ENCODE measurements around the gene SAMD4B.
"Not testable (repeated sequence)": the region's sequence is repeated elsewhere in the genome, so short reads cannot be mapped to it uniquely, and the experiment has no call there.

Gene SAMD4B

GRCh38 chr19:39310558-39311311 lies 31.5 kb upstream of the SAMD4B start:
- DNase-seq (ENCODE audit: low read depth, low spot score): peak; percentile 70

DNA sequence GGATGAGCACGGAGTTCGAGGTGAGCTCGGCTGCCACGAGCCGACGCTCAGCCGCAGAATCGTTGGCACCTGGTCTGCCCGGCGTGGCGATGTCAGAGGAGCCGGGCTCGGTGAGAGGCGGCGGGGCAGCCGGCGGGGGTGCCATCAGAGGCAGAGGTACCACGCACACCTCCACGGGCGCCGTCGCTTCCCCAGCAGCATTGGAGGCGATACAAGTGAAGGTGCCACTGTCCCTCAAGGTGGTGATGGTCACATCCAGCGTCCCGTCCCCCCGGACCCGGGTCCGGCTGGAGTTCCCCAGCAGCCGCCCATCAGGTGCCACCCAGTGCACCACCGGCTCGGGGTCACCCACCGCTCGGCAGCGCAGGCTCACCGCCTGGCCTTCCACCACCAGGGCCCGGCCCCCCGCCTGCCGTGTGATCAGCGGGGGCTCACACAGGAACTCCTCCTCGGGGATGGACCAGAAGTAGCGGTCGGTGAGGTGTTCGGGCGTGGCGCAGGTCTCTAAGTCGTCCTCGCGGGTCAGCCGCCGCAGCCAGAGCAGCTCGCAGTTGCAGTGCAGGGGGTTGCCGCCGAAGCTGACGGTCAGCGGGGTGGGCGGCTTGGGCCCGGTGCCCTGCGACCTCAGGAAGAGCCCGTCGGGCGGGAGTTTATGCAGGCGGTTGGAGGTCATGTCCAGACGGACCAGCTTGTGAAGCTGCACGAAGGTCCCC lies 28.0 kb upstream of the SAMD4B start:
- DNase-seq (ENCODE audit: low read depth, low spot score): no peak

- DNase-seq (ENCODE audit: low read depth, low spot score): no peak
Measured at GRCh38 chr19:39315933-39316332, 26.3 kb upstream of the SAMD4B start.

GRCh38 chr19:39316627-39317321 lies 25.4 kb upstream of the SAMD4B start:
- DNase-seq (ENCODE audit: low read depth, low spot score): no peak

DNA sequence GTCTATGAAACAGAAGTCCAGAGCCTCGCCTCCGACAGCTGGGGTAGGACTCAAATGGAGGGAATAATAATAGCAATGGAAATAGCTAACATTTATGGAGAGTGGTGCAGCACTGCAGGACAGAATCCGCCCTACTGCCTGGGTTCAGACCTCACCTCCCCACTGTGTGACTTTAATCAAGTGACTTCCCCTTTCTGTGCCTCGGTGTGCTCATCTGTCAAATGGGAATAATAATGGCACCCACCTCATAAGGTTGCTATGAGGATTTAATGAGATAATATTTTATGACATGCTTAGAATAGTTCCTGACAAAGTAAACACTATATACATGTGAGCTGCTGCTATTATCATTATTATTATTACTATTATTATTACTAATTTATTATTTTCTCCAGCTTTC lies 24.7 kb upstream of the SAMD4B start:
- DNase-seq (ENCODE audit: low read depth, low spot score): no peak

- no peak for DNase-seq (ENCODE audit: low read depth, low spot score)
Measured at GRCh38 chr19:39318071-39318470, 24.1 kb upstream of the SAMD4B start.

DNA sequence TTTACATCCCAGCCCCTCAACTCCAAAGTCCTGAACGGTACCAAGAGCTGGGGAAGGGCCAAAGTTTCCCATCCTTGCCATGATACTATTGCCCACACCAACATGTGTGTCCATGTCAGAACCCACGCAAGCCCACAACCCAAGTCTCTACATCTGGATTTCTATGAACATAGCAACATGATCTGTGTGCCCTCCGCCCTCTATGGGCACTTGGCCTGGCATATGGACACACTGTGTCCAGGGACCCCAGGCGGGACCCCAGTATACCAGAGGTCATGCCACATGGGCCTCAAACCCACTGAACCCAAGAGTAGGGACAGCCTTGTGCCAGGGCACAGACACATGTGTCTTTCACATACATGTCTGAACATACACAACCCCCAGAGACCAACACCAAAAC lies 23.5 kb upstream of the SAMD4B start:
- DNase-seq (ENCODE audit: low read depth, low spot score): no peak

GRCh38 chr19:39319098-39319891 lies 22.9 kb upstream of the SAMD4B start:
- no peak for DNase-seq (ENCODE audit: low read depth, low spot score)

GRCh38 chr19:39319892-39320248 lies 22.4 kb upstream of the SAMD4B start:
- no peak for DNase-seq (ENCODE audit: low read depth, low spot score)

DNA sequence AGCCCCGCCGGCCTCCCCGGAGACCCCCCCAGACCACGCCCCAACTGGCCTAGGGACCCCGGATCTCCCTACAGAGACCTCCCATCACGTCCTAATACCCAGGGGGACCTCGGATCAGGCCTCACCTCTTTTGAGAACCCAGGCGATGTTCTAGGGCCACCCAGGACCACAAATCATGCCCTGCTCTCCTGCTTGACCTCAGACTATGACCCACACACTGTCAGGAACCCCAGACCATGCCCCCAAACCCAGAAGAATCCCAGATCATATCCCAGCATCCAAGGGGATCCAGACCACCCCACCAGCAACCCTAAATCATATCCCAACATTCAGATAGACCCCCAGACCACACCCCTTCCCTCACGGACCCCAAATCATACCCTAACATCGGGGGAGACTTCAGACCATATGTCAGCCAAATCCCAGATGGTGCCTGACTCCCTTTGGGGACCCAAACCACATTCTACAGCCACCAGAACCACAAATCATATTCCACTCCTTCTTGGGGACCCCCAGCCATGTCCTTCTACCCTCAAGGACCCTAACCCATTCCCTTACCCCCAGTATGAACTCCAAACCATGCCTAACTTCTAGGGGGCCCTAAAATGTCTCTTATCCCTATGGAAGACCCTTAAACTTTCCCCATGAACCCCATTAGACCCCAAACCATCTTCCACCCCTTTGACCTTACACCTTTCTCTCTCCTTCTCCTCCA lies 20.9 kb upstream of the SAMD4B start:
- DNase-seq (ENCODE audit: low read depth, low spot score): no peak

GRCh38 chr19:39321832-39322176 lies 20.4 kb upstream of the SAMD4B start:
- no peak for DNase-seq (ENCODE audit: low read depth, low spot score)

- DNase-seq (ENCODE audit: low read depth, low spot score): no peak
Measured at GRCh38 chr19:39324242-39324842, 17.9 kb upstream of the SAMD4B start.

GRCh38 chr19:39325778-39326665 lies 16.2 kb upstream of the SAMD4B start:
- no peak for DNase-seq (ENCODE audit: low read depth, low spot score)

DNA sequence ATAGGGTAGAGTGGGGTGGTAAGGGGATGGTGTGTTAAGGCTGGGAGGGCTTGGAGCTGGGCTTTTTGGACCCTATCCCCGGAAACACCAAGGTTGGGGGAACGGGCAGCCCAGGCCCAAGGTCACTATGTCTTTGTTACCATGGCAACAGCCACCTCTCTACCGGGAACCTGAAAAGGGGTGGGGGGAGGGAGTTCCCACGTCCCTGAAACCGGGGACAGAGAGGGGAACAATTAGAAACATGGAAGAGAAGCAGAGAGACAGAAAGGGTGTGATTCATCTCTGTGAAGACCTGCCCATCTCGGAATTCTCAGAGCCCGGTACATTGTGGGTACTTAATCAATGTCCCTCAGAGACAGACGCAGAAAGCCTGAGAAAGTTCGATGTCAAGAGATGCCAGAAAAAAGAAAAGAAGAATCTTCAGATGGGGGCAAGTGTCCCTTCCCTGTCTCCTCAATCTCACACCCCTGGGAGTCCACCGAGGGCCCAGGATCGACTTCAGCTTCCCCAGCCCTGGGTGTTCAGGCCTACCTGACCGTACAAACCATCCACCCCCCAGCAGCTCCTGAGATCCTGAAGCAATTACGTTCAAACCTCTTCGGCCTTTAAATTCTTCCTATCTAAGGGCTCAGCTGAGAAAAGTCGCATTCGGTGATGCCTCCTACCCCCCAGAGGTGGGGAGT lies 14.7 kb upstream of the SAMD4B start:
- DNase-seq (ENCODE audit: low read depth, low spot score): no peak

GRCh38 chr19:39328046-39328705 lies 14.0 kb upstream of the SAMD4B start:
- peak; percentile 86 for DNase-seq (ENCODE audit: low read depth, low spot score)

DNA sequence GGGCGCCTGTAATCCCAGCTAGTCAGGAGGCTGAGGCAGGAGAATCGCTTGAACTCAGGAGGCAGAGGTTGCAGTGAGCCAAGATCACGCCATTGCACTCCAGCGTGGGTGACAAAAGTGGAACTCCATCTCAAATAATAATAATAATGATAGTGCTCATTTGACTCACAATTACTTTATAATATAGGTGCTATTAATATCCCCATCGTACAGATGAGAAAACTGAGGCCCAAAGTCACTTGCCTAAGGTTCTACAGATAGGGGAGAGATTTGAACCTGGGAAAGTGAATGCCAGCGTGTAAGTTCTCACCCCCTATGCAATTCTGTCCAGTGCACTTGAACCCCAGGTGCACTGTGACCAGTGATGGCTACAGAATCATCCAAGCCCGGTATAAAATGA lies 12.3 kb upstream of the SAMD4B start:
- DNase-seq (ENCODE audit: low read depth, low spot score): no peak

- DNase-seq (ENCODE audit: low read depth, low spot score): no peak
Measured at GRCh38 chr19:39332293-39332692, 9.9 kb upstream of the SAMD4B start.

GRCh38 chr19:39332738-39333137 lies 9.5 kb upstream of the SAMD4B start:
- not testable (repeated sequence) for DNase-seq (ENCODE audit: low read depth, low spot score)

- no peak for DNase-seq (ENCODE audit: low read depth, low spot score)
Measured at GRCh38 chr19:39333507-39333906, 8.7 kb upstream of the SAMD4B start.

All from ELF-1 (cell line).